ENCODE measurements around the gene TMEM140. TPM values are rescaled to one million over a fixed set of nuclear protein-coding genes. Genes with fewer than 3 reads are reported as not detected.

TMEM140 gene
- total RNA-seq, 1 donor from 2014 or later, result 39.3 TPM

DNA sequence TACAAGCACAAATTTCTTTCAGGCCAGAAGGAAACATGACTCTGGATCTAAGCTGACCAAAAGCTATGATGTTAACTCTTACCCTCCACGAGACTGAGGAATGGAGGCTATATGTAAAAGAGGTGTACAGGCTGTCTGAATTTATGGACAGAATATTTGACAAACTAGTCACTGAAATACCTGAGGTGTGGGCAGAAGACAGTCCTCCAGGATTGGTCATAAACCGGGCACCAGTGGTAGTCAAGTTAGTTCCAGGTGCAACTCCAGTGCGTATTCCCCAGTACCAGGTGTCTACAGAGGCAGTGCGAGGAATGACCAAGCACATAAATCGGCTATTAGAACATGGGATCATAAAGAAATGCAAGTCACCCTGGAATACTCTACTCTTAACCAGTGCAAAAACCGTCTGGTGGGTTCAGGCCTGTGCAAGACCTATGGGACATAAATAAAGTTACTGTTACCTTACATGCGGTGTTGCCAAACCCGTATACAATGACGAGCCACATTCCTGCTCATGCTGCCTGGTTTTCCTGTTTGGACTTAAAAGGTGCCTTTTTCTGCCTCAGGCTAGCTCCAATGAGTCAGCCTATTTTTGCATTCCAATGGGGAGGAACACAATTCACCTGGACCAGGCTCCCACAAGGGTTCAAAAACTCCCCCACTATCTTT, 29.3 kb downstream of the TMEM140 start:
- peaks cover 28% of the 10 kb centered on the region for H3K9me3 ChIP-seq
- H3K27me3 ChIP-seq (ENCODE audit: low read depth), result no peaks in the 10 kb centered on the region
- peaks cover 15% of the 10 kb centered on the region for H3K36me3 ChIP-seq
- no peak for DNase-seq
- ATAC-seq, result peak in 1 of 2 donors; percentile 26
- H3K4me1 ChIP-seq, result no peaks in the 10 kb centered on the region
- no peak overlapping the region for H3K4me3 ChIP-seq
- intact Hi-C loops (cut with DNase I), result no loop called here
- no peak for TF ChIP-seq CTCF (IDR thresholded peaks at IDR 0.05)
- H3K27ac ChIP-seq, result no peak overlapping the region

DNA sequence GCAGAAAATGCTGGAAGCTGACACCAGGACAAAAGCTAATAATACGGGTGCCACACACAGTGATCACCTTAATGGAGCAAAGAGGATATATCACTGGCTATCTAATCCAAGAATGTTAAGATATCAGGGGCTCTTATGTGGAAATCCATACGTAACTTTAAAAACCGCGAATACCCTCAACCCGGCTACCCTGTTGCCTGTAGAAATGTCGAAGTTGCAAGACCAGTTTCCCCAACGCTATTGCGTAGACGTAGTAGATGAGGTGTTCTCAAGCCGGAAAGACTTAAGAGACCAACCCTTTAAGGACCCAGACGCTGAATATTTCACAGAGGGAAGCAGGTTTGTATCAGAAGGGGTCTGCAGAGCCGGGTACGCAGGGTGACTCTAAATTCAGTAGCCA, 30.5 kb downstream of the TMEM140 start:
- no peak for TF ChIP-seq CTCF (IDR thresholded peaks at IDR 0.05)
- Histone ChIP-seq H3K4me1 (no peaks in the 10 kb centered on the region), H3K27me3 (ENCODE audit: low read depth) (no peaks in the 10 kb centered on the region), H3K36me3 (peaks cover 23% of the 10 kb centered on the region), H3K9me3 (peaks cover 32% of the 10 kb centered on the region), H3K4me3 (no peak overlapping the region), H3K27ac (peak overlapping the region; percentile 28)
- peak; percentile 75 to 87 for ATAC-seq
- no peak for DNase-seq
- intact Hi-C loops (cut with DNase I), result no loop called here

DNA sequence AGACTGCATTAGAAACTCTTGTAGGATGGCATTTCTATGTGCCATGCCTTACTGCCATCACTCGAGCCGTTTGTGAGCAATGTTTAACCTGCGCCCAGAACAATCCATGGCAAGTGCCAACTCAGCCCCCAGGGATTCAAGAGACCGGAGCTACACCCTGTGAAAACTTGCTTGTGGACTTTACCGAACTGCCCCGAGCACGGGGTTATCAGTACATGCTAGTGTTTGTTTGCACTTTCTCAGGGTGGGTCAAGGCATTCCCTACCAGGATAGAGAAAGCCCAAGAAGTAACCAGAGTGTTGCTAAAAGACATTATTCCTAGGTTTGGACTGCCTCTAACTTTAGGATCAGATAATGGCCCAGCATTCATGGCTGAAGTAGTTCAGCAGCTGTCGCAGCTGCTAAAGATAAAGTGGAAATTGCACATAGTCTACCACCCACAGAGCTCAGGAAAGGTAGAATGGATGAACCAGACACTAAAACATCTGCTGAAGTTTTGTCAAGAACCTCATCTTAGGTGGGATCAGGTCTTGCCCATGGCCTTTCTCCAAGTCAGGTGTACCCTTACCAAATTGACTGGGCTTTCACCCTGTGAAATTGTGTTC, 31.6 kb downstream of the TMEM140 start:
- DNase-seq (no peak), ATAC-seq (peak; percentile 60 to 63)
- H3K27me3 ChIP-seq (ENCODE audit: low read depth), result no peaks in the 10 kb centered on the region
- H3K36me3 ChIP-seq, result peaks cover 33% of the 10 kb centered on the region
- peaks cover 32% of the 10 kb centered on the region for H3K9me3 ChIP-seq
- H3K4me3 ChIP-seq, result no peak overlapping the region
- no peaks in the 10 kb centered on the region for H3K4me1 ChIP-seq
- intact Hi-C loops (cut with DNase I), result no loop called here
- no peak for TF ChIP-seq CTCF (IDR thresholded peaks at IDR 0.05)
- H3K27ac ChIP-seq, result no peak overlapping the region

GRCh38 chr7:135180122-135180521, 32.2 kb downstream of the TMEM140 start:
- intact Hi-C loops (cut with DNase I), result no loop called here
- Histone ChIP-seq H3K4me3 (no peak overlapping the region), H3K27me3 (ENCODE audit: low read depth) (no peaks in the 10 kb centered on the region), H3K9me3 (peaks cover 32% of the 10 kb centered on the region), H3K27ac (no peak overlapping the region), H3K4me1 (no peaks in the 10 kb centered on the region), H3K36me3 (peaks cover 40% of the 10 kb centered on the region)
- TF ChIP-seq CTCF (IDR thresholded peaks at IDR 0.05), result no peak
- ATAC-seq, result no peak
- DNase-seq, result no peak

DNA sequence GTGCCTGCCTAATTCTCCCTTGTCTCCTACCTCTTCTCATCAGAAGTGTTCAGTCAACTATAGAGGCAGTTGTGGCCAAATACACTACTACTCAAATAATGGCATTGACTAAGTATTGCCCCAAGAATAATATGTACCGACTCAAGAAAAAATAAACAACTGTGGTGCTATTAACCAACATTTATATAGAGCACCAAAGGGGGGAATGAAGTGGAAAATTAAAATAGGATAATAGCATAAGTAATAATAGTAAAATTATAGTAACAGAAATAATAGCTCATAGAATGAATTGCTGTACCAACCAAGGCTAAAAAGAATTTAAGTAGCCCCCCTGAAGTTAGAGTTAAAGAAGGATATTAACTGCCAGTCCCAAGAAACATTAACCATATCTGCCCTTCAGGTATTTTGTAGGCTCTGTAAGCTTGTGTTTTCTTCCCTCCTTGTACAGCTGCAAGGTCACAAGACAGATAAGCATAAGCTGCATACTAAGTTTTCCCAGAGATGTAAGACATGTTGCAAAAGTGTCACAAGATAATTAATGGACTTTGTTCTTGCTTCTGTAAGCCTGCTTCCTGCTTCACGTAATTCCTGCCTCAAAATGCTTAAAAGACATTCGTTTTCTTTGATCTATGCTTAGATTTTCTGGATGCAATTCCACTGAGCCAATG, 33.5 kb downstream of the TMEM140 start:
- no peak for TF ChIP-seq CTCF (IDR thresholded peaks at IDR 0.05)
- H3K9me3 ChIP-seq, result peaks cover 32% of the 10 kb centered on the region
- H3K4me1 ChIP-seq, result no peaks in the 10 kb centered on the region
- H3K36me3 ChIP-seq, result peaks cover 48% of the 10 kb centered on the region
- no peak overlapping the region for H3K27ac ChIP-seq
- DNase-seq (no peak), ATAC-seq (no peak)
- H3K4me3 ChIP-seq, result no peak overlapping the region
- intact Hi-C loops (cut with DNase I), result no loop called here
- H3K27me3 ChIP-seq (ENCODE audit: low read depth), result no peaks in the 10 kb centered on the region

All from lower lobe of right lung (tissue), 2 donors.